K562 (cell line): ENCODE results near the gene TMEM204. TPM values are rescaled to one million over a fixed set of nuclear protein-coding genes. Genes with fewer than 3 reads are reported as not detected.

Experiments
- ATAC-seq: fragments of 200-7000 bp; cut with Tn5 transposase; 3 replicates; pipeline ENCODE4 v1.9.1; 2020; ENCODE audit warnings: moderate library complexity
- BruUV-seq: library from RNA; stranded (reverse); fragments of 400-500 nt; replicated peaks from 2 replicates; lab custom pipeline; 2021; lab: Mats Ljungman, UMichigan
- CTCF ChIA-PET: fragments of 300-600 bp; formaldehyde crosslinking; extraction: SDS; loops from one replicate; lab custom pipeline; 2021; ENCODE audit warnings: low intra/inter-chr PET ratio; lab: Yijun Ruan, JAX
- POLR2A ChIA-PET: fragments of 300-600, 350-650 bp; sonication (Branson Sonifier 250); formaldehyde crosslinking; extraction: SDS; loops from one replicate; lab custom pipeline; 2021; ENCODE audit warnings: antibody characterized with exemption, inconsistent platforms; lab: Yijun Ruan, JAX
- DNase-seq, 4 experiments: peaks; one replicate each; pipeline versions ENCODE4 v3.0.0 to v3.0.0-alpha.2; 2011 to 2018; ENCODE audit warnings: low spot score in 3 of 4, mixed read lengths in 3 of 4; ENCODE audit errors: extremely low read depth in 1 of 4
- FAIRE-seq: peaks from 2 replicates; lab custom pipeline; 2011; peaks lifted over from hg19 to GRCh38; lab: Jason Lieb, UNC
- H2AFZ ChIP-seq: 2 replicates; pipeline ENCODE4 v1.6.0; 2011; ENCODE audit warnings: low read depth, low read length, control low read depth, inconsistent platforms
- H3K27ac ChIP-seq: fragments of 200-600 bp; 3 replicates; pipeline ENCODE4 v1.8.0; 2011; ENCODE audit warnings: low read depth, mild to moderate bottlenecking, control low read depth, inconsistent platforms, low read length, moderate library complexity, mixed read lengths; ENCODE audit errors: extremely low read depth
- H3K27me3 ChIP-seq, 2 experiments: fragments of 300-600 bp in 1 of 2; 2 replicates in 1 of 2; 3 replicates in 1 of 2; pipeline versions ENCODE4 v1.6.0 to v1.8.0; 2011; ENCODE audit warnings: inconsistent platforms in 2 of 2, low read length in 2 of 2, mild to moderate bottlenecking in 1 of 2, mixed read lengths in 1 of 2, moderate library complexity in 1 of 2; ENCODE audit not compliant: control insufficient read depth in 2 of 2, insufficient read depth in 2 of 2
- H3K36me3 ChIP-seq: fragments of 300-600 bp; 3 replicates; pipeline ENCODE4 v1.8.0; 2011; ENCODE audit warnings: mild to moderate bottlenecking, low read length, inconsistent platforms; ENCODE audit not compliant: control insufficient read depth, insufficient read depth
- H3K4me1 ChIP-seq, 2 experiments: fragments of 200-600 bp in 1 of 2; replicated peaks in 1 of 2; 2 replicates in 1 of 2; 3 replicates in 1 of 2; pipeline versions ENCODE4 v1.5.1 to v1.8.0; 2011; ENCODE audit warnings: inconsistent platforms in 2 of 2, low read length in 2 of 2, mild to moderate bottlenecking in 1 of 2, mixed read lengths in 1 of 2, moderate library complexity in 1 of 2; ENCODE audit not compliant: control insufficient read depth in 2 of 2, insufficient read depth in 2 of 2
- H3K4me2 ChIP-seq: 2 replicates; pipeline ENCODE4 v1.6.1; 2011; ENCODE audit warnings: low read length, control low read depth, inconsistent platforms, mixed read lengths; ENCODE audit not compliant: insufficient read depth
- H3K4me3 ChIP-seq: fragments of 200-600 bp; sonication (generic), shearing (Covaris generic); 2 replicates; pipeline ENCODE4 v1.5.1; 2016; ENCODE audit warnings: control low read depth, inconsistent platforms
- H3K79me2 ChIP-seq: fragments of 200-600 bp; 3 replicates; pipeline ENCODE4 v1.8.0; 2011; ENCODE audit warnings: low read length, inconsistent platforms; ENCODE audit not compliant: control insufficient read depth, insufficient read depth
- H3K9ac ChIP-seq, 2 experiments: 2 replicates each; pipeline versions ENCODE4 v1.6.0 to v1.6.1; 2011; ENCODE audit warnings: low read depth in 2 of 2, low read length in 2 of 2, control low read depth in 1 of 2, inconsistent platforms in 1 of 2, mild to moderate bottlenecking in 1 of 2, mixed read lengths in 1 of 2; ENCODE audit not compliant: insufficient read depth in 1 of 2
- H3K9me1 ChIP-seq: one replicate; pipeline ENCODE4 v1.6.0; 2011; ENCODE audit warnings: inconsistent platforms, mild to moderate bottlenecking, low read length, moderate library complexity; ENCODE audit not compliant: control insufficient read depth, insufficient read depth
- H3K9me3 ChIP-seq: replicated peaks from 2 replicates; pipeline ENCODE4 v1.5.1; 2011; ENCODE audit warnings: low read depth, low read length, inconsistent platforms; ENCODE audit not compliant: control insufficient read depth, insufficient read depth
- H4K20me1 ChIP-seq: replicated peaks from 2 replicates; pipeline ENCODE4 v1.6.1; 2011; ENCODE audit warnings: low read length, inconsistent platforms, mixed read lengths; ENCODE audit not compliant: control insufficient read depth, insufficient read depth
- CHD1 ChIP-seq: fragments of 200-600 bp; sonication (generic); IDR thresholded peaks from one replicate; pipeline ENCODE4 v1.6.1; 2012; ENCODE audit warnings: mild to moderate bottlenecking, moderate library complexity, low read length, inconsistent platforms
- HDAC1 ChIP-seq, 2 experiments: fragments of 450-650 bp; IDR thresholded peaks; 2 replicates each; pipeline ENCODE4 v1.6.1; 2016 to 2017; ENCODE audit warnings: inconsistent platforms in 1 of 2, mild to moderate bottlenecking in 1 of 2, moderate library complexity in 1 of 2
- KHSRP ChIP-seq: fragments of 450-650 bp; IDR thresholded peaks from 2 replicates; pipeline ENCODE4 v1.6.1; 2017
- NR2C2 ChIP-seq, 2 experiments: fragments of 200-800 bp in 1 of 2; sonication (Bioruptor generic) in 1 of 2; sonication (generic) in 1 of 2; formaldehyde crosslinking in 1 of 2; IDR thresholded peaks; 2 replicates each; pipeline versions ENCODE4 v1.6.1 to v1.8.0; 2016 to 2022; ENCODE audit warnings: mild to moderate bottlenecking in 1 of 2, missing compliant biosample characterization in 1 of 2, missing genetic modification characterization in 1 of 2, missing genetic modification reagents in 1 of 2
- RBM15 ChIP-seq: fragments of 200-400 bp; formaldehyde crosslinking; IDR thresholded peaks from 2 replicates; pipeline ENCODE4 v1.6.1; 2018; ENCODE audit warnings: mild to moderate bottlenecking, low read length, moderate library complexity; ENCODE audit not compliant: insufficient read depth
- RNF2 ChIP-seq: sonication (generic); IDR thresholded peaks from 2 replicates; pipeline ENCODE4 v1.6.1; 2016
- SIRT6 ChIP-seq: IDR thresholded peaks from one replicate; pipeline ENCODE4 v1.6.1; 2012; ENCODE audit warnings: low read depth, mild to moderate bottlenecking, control low read depth, inconsistent platforms, low read length, moderate library complexity
- TEAD1 ChIP-seq, 2 experiments: fragments of 450-650 bp in 1 of 2; sonication (generic) in 1 of 2; formaldehyde crosslinking; IDR thresholded peaks; 2 replicates each; pipeline versions ENCODE4 v1.4.0 to v1.8.0; 2020 to 2022; ENCODE audit warnings: mild to moderate bottlenecking in 2 of 2, missing genetic modification reagents in 1 of 2
- TGIF2 ChIP-seq: sonication (generic); formaldehyde crosslinking; IDR thresholded peaks from 2 replicates; pipeline ENCODE4 v1.8.1; 2022; ENCODE audit warnings: mild to moderate bottlenecking, missing genetic modification reagents, moderate library complexity
- ZBED1 ChIP-seq: IDR thresholded peaks from 2 replicates; pipeline ENCODE4 v1.6.1; 2014
- ZBTB1 ChIP-seq: sonication (generic); formaldehyde crosslinking; IDR thresholded peaks from 2 replicates; pipeline ENCODE4 v1.8.1; 2023; ENCODE audit warnings: missing genetic modification reagents, low read depth, mild to moderate bottlenecking, borderline replicate concordance
- ZNF175 ChIP-seq: fragments of 200-800 bp; sonication (Bioruptor generic); IDR thresholded peaks from 2 replicates; pipeline ENCODE4 v1.6.1; 2016; ENCODE audit warnings: low read depth, mild to moderate bottlenecking, missing genetic modification characterization, missing compliant biosample characterization
- ZNF324 ChIP-seq: fragments of 250-450 bp; sonication (Bioruptor Pico); IDR thresholded peaks from 2 replicates; pipeline ENCODE4 v1.4.0; 2020; ENCODE audit warnings: mild to moderate bottlenecking
- ZNF785 ChIP-seq: fragments of 250-450 bp; sonication (Bioruptor Pico); IDR thresholded peaks from 2 replicates; pipeline ENCODE4 v1.4.0; 2020; ENCODE audit warnings: mild to moderate bottlenecking
- WGBS: fragments of 100-300 bp; shearing (Covaris generic); methylation state at CpG from one replicate; pipeline ENCODE4 v1.1.6; 2016; ENCODE audit warnings: low coverage, mixed read lengths; ENCODE audit not compliant: insufficient coverage; ENCODE audit errors: missing lambda C conversion rate; 5-methylcytosine and 5-hydroxymethylcytosine counted together
- in situ Hi-C: fragments of 300-500 bp; cut with MboI; formaldehyde crosslinking; loops from 4 replicates; pipeline ENCODE4 v1.15.0; 2018; ENCODE audit warnings: inconsistent platforms, mixed read lengths
- intact Hi-C: fragments of 100-400 bp; cut with micrococcal nuclease; formaldehyde crosslinking; loops from 2 replicates; pipeline ENCODE4 v1.14.2; 2022
- polyA plus RNA-seq, 8 experiments: library from polyadenylated mRNA; depleted of rRNA in 4 of 8; stranded (reverse) in 5 of 8; unstranded in 3 of 8; fragments of >200 nt; fragmentation: Nextera tagmentation in 2 of 8; fragmentation: Illumina TruSeq in 1 of 8; extraction: Ambion mirVana in 2 of 8; extraction: Trizol in 1 of 8; gene quantifications; 2 replicates each; pipeline versions ENCODE4 v1.2.1 to v1.2.3, GENCODE V29; 2011 to 2014; ENCODE audit warnings: inconsistent platforms in 1 of 8, missing spikeins in 1 of 8
- total RNA-seq, 7 experiments: library from RNA; depleted of rRNA in 6 of 7; stranded (reverse); fragments of >200 nt in 6 of 7; fragmentation: Illumina TruSeq in 2 of 7; extraction: Trizol in 2 of 7; gene quantifications; 2 replicates each; pipeline versions ENCODE4 v1.2.1 to v1.2.3, GENCODE V29; 2011 to 2021; ENCODE audit warnings: low replicate concordance in 1 of 7
- TF ChIP-seq, protein P1 (sequence below): fragments of 450-650 bp; IDR thresholded peaks from 2 replicates; pipeline ENCODE4 v1.7.1; 2018; ENCODE audit warnings: mild to moderate bottlenecking, low read depth; ENCODE audit not compliant: partially characterized antibody
- TF ChIP-seq, protein P2 (sequence below), 2 experiments: fragments of 450-650 bp; conservative IDR thresholded peaks; 2 replicates each; pipeline ENCODE4 v1.6.1; 2017; ENCODE audit warnings: mild to moderate bottlenecking in 2 of 2, moderate library complexity in 2 of 2

TMEM204 gene
- total and polyA plus RNA-seq, 9 of the 15 experiments (the other 6 are each of a cell fraction or from before 2014, with no cell fraction given) = 0.04 to 0.18 TPM; not detected in 7

DNA sequence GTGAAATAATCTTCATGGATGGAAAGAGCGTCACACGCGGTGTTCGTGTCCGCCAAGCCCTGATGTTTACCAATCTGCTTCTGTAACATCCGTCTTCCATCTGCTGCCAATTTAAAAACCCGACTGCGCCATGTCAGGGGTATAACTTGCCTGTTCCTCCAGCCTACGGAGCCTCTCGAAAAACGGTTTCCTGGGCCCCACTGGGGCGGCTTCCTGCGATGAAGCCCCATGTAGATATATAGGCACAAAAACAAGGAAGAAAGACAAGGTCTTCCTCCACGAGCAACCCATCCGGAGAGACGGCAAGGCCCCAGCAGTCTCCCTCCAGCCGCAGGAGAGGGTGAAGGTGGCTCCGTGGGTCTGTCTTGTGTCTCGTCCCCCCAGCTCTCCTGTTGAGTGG, 44.8 kb upstream of the TMEM204 start, which contains the start of gene PTX4:
Gene PTX4 (minus strand): TSS at position 326 of the 400 bp plus-strand sequence. CDS start 35 bp downstream, at position 291.
- H3K4me1 ChIP-seq = peaks cover 10 to 55% of the 10 kb centered on the region in 2 experiments; a peak in 4 of 5 replicates
- POLR2A ChIA-PET = interaction anchor here (0.5 to 1.0 kb wide), 2 partner anchors 82 to 139 kb away, joined by 3 read pairs; no protein-coding TSS in a partner anchor
- H3K9me1 ChIP-seq = no peaks in the 10 kb centered on the region
- no peak for TF ChIP-seq ZBED1
- no peak for TF ChIP-seq ZBTB1
- TF ChIP-seq RNF2 = no peak
- no peak for TF ChIP-seq TGIF2 (CRISPR knock-in tag)
- no peak for TF ChIP-seq KHSRP
- TF ChIP-seq TEAD1 (CRISPR knock-in tag; IDR thresholded peaks at IDR 0.05) = no peak
- TF ChIP-seq ZNF175 = no peak
- TF ChIP-seq NR2C2 (CRISPR knock-in tag; IDR thresholded peaks at IDR 0.05) = no peak
- TF ChIP-seq NR2C2 (tag; IDR thresholded peaks at IDR 0.05) = no peak
- no peak for TF ChIP-seq CHD1
- TF ChIP-seq, protein P1, sequence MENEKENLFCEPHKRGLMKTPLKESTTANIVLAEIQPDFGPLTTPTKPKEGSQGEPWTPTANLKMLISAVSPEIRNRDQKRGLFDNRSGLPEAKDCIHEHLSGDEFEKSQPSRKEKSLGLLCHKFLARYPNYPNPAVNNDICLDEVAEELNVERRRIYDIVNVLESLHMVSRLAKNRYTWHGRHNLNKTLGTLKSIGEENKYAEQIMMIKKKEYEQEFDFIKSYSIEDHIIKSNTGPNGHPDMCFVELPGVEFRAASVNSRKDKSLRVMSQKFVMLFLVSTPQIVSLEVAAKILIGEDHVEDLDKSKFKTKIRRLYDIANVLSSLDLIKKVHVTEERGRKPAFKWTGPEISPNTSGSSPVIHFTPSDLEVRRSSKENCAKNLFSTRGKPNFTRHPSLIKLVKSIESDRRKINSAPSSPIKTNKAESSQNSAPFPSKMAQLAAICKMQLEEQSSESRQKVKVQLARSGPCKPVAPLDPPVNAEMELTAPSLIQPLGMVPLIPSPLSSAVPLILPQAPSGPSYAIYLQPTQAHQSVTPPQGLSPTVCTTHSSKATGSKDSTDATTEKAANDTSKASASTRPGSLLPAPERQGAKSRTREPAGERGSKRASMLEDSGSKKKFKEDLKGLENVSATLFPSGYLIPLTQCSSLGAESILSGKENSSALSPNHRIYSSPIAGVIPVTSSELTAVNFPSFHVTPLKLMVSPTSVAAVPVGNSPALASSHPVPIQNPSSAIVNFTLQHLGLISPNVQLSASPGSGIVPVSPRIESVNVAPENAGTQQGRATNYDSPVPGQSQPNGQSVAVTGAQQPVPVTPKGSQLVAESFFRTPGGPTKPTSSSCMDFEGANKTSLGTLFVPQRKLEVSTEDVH = no peak
- TF ChIP-seq HDAC1 (IDR thresholded peaks at IDR 0.05) = no peak
- TF ChIP-seq SIRT6 = no peak
- TF ChIP-seq ZNF785 (CRISPR knock-in tag) = no peak
- TF ChIP-seq RBM15 = no peak
- TF ChIP-seq, protein P2, sequence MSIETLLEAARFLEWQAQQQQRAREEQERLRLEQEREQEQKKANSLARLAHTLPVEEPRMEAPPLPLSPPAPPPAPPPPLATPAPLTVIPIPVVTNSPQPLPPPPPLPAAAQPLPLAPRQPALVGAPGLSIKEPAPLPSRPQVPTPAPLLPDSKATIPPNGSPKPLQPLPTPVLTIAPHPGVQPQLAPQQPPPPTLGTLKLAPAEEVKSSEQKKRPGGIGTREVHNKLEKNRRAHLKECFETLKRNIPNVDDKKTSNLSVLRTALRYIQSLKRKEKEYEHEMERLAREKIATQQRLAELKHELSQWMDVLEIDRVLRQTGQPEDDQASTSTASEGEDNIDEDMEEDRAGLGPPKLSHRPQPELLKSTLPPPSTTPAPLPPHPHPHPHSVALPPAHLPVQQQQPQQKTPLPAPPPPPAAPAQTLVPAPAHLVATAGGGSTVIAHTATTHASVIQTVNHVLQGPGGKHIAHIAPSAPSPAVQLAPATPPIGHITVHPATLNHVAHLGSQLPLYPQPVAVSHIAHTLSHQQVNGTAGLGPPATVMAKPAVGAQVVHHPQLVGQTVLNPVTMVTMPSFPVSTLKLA (conservative IDR thresholded peaks at IDR 0.05) = no peak
- no peak for TF ChIP-seq ZNF324
- TF ChIP-seq, all 486 proteins: peak for 0
- Histone ChIP-seq H2AFZ (no peak within 1 kb of the TSS), H3K27ac (no peak within 1 kb of the TSS), H3K4me2 (no peak within 1 kb of the TSS), H3K79me2 (peaks cover 10% of the 10 kb centered on the region), H4K20me1 (no peaks in the 10 kb centered on the region), H3K4me3 (no peak within 1 kb of the TSS), H3K27me3 (no peaks in the 10 kb centered on the region), H3K9ac (peak within 1 kb of the TSS in 1 of 2 experiments; percentile 64; a peak in 1 of 4 replicates), H3K36me3 (no peaks in the 10 kb centered on the region), H3K9me3 (no peaks in the 10 kb centered on the region)
- BruUV-seq = no TSS peak
- in situ Hi-C loops (no loop called here), intact Hi-C loops (no loop called here)
- 64% methylated on average over 19 of the region's 19 CpGs for WGBS
- CTCF ChIA-PET = no interaction called here
- ATAC-seq (no peak), FAIRE-seq (no peak), DNase-seq (no peak)
